Measurements from ENCODE around the gene SRSF9.

DNA sequence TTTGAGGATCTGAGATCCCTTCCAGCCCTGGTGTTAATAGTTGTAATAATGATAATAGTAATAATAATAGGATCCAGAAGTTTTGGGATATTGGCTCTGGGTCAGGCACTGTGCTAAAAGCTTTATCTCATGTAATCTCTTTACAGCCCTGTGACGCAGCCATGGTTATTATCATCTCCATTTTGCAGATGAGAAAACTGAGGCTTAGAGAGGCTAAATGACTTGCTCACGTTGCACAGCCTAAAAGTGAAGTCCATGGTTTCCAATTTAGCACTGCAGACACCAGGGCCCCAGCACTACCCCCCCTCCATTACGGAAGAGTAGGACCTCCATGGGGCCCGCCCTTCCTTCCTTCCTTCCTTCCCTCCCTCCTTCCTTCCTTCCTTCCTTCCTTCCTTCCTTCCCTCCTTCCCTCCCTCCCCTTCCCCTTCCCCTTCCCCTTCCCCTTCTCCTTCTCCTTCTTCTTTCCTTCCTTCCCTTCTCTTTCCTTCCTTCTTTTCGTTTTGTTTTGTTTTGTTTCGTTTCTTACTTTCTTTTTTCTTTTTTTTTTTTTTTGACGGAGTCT, 46.6 kb downstream of the SRSF9 start:
- TF ChIP-seq POLR2AphosphoS5 (IDR thresholded peaks at IDR 0.05; ENCODE audit: low read depth, low read length) (no peak), SIN3A (IDR thresholded peaks at IDR 0.05; ENCODE audit: borderline replicate concordance, insufficient read depth, low read length) (no peak)

Data from PFSK-1 (cell line).